Measurements from ENCODE around the gene IFNLR1.

IFNLR1 gene

GRCh38 chr1:24122776-24123175, 64.3 kb downstream of the IFNLR1 start:
- Histone ChIP-seq H3K4me1 (ENCODE audit: low read length) (no peaks in the 10 kb centered on the region), H3K9me3 (replicated peaks; ENCODE audit: insufficient read depth, low read length) (no peaks in the 10 kb centered on the region), H3K79me2 (ENCODE audit: low read length) (no peaks in the 10 kb centered on the region), H2AFZ (ENCODE audit: low read length) (no peak overlapping the region), H3K4me2 (ENCODE audit: low read depth, low read length) (no peak overlapping the region), H4K20me1 (ENCODE audit: insufficient read depth, low read length) (no peaks in the 10 kb centered on the region), H3K9me2 (replicated peaks; ENCODE audit: insufficient read depth, low read length) (no peaks in the 10 kb centered on the region), H3K27me3 (replicated peaks; ENCODE audit: insufficient read depth, low read length) (no peaks in the 10 kb centered on the region), H3K4me3 (ENCODE audit: low read length) (no peak overlapping the region), H3K9ac (ENCODE audit: low read length) (no peak overlapping the region), H3F3A (ENCODE audit: insufficient read depth, low read length) (no peaks in the 10 kb centered on the region), H3K27ac (ENCODE audit: low read length) (no peak overlapping the region), H3K36me3 (replicated peaks; ENCODE audit: insufficient read depth, low read length) (no peaks in the 10 kb centered on the region)
- TF ChIP-seq EZH2phosphoT487 (IDR thresholded peaks at IDR 0.05; ENCODE audit: low read length) (no peak), EZH2 (optimal IDR thresholded peaks at IDR 0.05; ENCODE audit: low read depth, low read length) (no peak)
- TF ChIP-seq, protein P1, sequence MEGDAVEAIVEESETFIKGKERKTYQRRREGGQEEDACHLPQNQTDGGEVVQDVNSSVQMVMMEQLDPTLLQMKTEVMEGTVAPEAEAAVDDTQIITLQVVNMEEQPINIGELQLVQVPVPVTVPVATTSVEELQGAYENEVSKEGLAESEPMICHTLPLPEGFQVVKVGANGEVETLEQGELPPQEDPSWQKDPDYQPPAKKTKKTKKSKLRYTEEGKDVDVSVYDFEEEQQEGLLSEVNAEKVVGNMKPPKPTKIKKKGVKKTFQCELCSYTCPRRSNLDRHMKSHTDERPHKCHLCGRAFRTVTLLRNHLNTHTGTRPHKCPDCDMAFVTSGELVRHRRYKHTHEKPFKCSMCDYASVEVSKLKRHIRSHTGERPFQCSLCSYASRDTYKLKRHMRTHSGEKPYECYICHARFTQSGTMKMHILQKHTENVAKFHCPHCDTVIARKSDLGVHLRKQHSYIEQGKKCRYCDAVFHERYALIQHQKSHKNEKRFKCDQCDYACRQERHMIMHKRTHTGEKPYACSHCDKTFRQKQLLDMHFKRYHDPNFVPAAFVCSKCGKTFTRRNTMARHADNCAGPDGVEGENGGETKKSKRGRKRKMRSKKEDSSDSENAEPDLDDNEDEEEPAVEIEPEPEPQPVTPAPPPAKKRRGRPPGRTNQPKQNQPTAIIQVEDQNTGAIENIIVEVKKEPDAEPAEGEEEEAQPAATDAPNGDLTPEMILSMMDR (IDR thresholded peaks at IDR 0.05; ENCODE audit: low read length) = no peak
- no peak for DNase-seq

DNA sequence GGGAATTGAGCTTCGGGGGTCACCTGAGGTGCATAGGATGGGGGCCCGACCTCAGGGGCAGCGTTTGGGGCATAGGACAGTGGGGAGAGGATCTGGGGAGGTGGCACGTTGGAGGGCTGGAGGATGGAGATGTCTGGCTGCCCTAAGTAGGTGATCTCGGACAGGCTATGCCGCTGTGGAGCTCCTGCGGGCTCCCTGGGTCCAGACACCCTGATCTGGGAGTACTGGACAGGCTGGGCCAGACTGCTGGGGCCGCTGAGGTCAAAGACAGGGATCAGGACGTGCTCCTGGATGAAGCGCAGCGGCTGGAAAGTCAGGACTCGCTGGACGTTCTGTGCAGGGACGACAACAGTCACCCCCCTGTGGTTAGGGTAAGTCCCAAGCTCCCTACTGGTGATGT, 65.7 kb downstream of the IFNLR1 start:
- Histone ChIP-seq H3K27ac (ENCODE audit: low read length) (no peak overlapping the region), H3K27me3 (replicated peaks; ENCODE audit: insufficient read depth, low read length) (no peaks in the 10 kb centered on the region), H3K9ac (ENCODE audit: low read length) (no peak overlapping the region), H4K20me1 (ENCODE audit: insufficient read depth, low read length) (no peaks in the 10 kb centered on the region), H3K4me3 (ENCODE audit: low read length) (no peak overlapping the region), H3K4me2 (ENCODE audit: low read depth, low read length) (no peak overlapping the region), H3K36me3 (replicated peaks; ENCODE audit: insufficient read depth, low read length) (no peaks in the 10 kb centered on the region), H3K4me1 (ENCODE audit: low read length) (no peaks in the 10 kb centered on the region), H3K9me3 (replicated peaks; ENCODE audit: insufficient read depth, low read length) (no peaks in the 10 kb centered on the region), H3K9me2 (replicated peaks; ENCODE audit: insufficient read depth, low read length) (no peaks in the 10 kb centered on the region), H2AFZ (ENCODE audit: low read length) (no peak overlapping the region), H3F3A (ENCODE audit: insufficient read depth, low read length) (no peaks in the 10 kb centered on the region), H3K79me2 (ENCODE audit: low read length) (no peaks in the 10 kb centered on the region)
- TF ChIP-seq, protein P1 (IDR thresholded peaks at IDR 0.05; ENCODE audit: low read length) = no peak
- TF ChIP-seq EZH2phosphoT487 (IDR thresholded peaks at IDR 0.05; ENCODE audit: low read length) (no peak), EZH2 (optimal IDR thresholded peaks at IDR 0.05; ENCODE audit: low read depth, low read length) (no peak)
- DNase-seq = no peak

GRCh38 chr1:24120965-24121364, 66.1 kb downstream of the IFNLR1 start:
- Histone ChIP-seq H3K79me2 (ENCODE audit: low read length) (no peaks in the 10 kb centered on the region), H3F3A (ENCODE audit: insufficient read depth, low read length) (no peaks in the 10 kb centered on the region), H3K4me3 (ENCODE audit: low read length) (no peak overlapping the region), H4K20me1 (ENCODE audit: insufficient read depth, low read length) (no peaks in the 10 kb centered on the region), H3K36me3 (replicated peaks; ENCODE audit: insufficient read depth, low read length) (no peaks in the 10 kb centered on the region), H3K9me2 (replicated peaks; ENCODE audit: insufficient read depth, low read length) (no peaks in the 10 kb centered on the region), H3K4me1 (ENCODE audit: low read length) (no peaks in the 10 kb centered on the region), H3K9ac (ENCODE audit: low read length) (no peak overlapping the region), H2AFZ (ENCODE audit: low read length) (no peak overlapping the region), H3K9me3 (replicated peaks; ENCODE audit: insufficient read depth, low read length) (no peaks in the 10 kb centered on the region), H3K27ac (ENCODE audit: low read length) (no peak overlapping the region), H3K27me3 (replicated peaks; ENCODE audit: insufficient read depth, low read length) (no peaks in the 10 kb centered on the region), H3K4me2 (ENCODE audit: low read depth, low read length) (no peak overlapping the region)
- no peak for DNase-seq
- TF ChIP-seq, protein P1 (IDR thresholded peaks at IDR 0.05; ENCODE audit: low read length) = no peak
- TF ChIP-seq EZH2phosphoT487 (IDR thresholded peaks at IDR 0.05; ENCODE audit: low read length) (no peak), EZH2 (optimal IDR thresholded peaks at IDR 0.05; ENCODE audit: low read depth, low read length) (no peak)

Data from MM.1S (cell line).